Endothelial cell of umbilical vein (primary cell): Measurements from ENCODE around the gene ZAR1. TPM values are rescaled to one million over a fixed set of nuclear protein-coding genes. Genes with fewer than 3 reads are reported as not detected.

Source experiments
- BruUV-seq: library from RNA; stranded (reverse); fragments of 400-500 nt; replicated peaks from 2 replicates; lab custom pipeline; 2021; lab: Mats Ljungman, UMichigan
- CTCF ChIA-PET: fragments of 300-600, 350-600 bp; sonication (Branson Sonifier 250); formaldehyde crosslinking; loops from one replicate; lab custom pipeline; 2021; ENCODE audit warnings: antibody characterized with exemption, inconsistent platforms; lab: Charles Lee
- POLR2A ChIA-PET: fragments of 300-600, 350-600 bp; sonication (Branson Sonifier 250); formaldehyde crosslinking; loops from one replicate; lab custom pipeline; 2021; ENCODE audit warnings: antibody characterized with exemption, inconsistent platforms; lab: Charles Lee
- DNase-seq: peaks from one replicate; pipeline ENCODE4 v3.0.0-alpha.2; 2011; ENCODE audit warnings: low read depth, low spot score
- FAIRE-seq: peaks from 2 replicates; lab custom pipeline; 2011; peaks lifted over from hg19 to GRCh38; lab: Jason Lieb, UNC
- H2AFZ ChIP-seq: 2 replicates; pipeline ENCODE4 v1.6.0; 2012; ENCODE audit warnings: low read depth, low read length, control low read depth, inconsistent platforms
- H3K27ac ChIP-seq: 2 replicates; pipeline ENCODE4 v1.5.1; 2011; ENCODE audit warnings: low read depth, mild to moderate bottlenecking, control low read depth, low read length, moderate library complexity; ENCODE audit not compliant: insufficient read depth
- H3K27me3 ChIP-seq, 2 experiments: 2 replicates each; pipeline versions ENCODE4 v1.6.0 to v1.6.1; 2011; ENCODE audit warnings: low read length in 2 of 2, mixed read lengths in 1 of 2; ENCODE audit not compliant: control insufficient read depth in 2 of 2, insufficient read depth in 2 of 2
- H3K36me3 ChIP-seq, 2 experiments: 2 replicates in 1 of 2; 3 replicates in 1 of 2; pipeline ENCODE4 v1.5.1; 2011; ENCODE audit warnings: low read length in 2 of 2, mild to moderate bottlenecking in 1 of 2, moderate library complexity in 1 of 2; ENCODE audit not compliant: control insufficient read depth in 2 of 2, insufficient read depth in 2 of 2; ENCODE audit errors: extremely low read depth in 1 of 2
- H3K4me1 ChIP-seq: 3 replicates; pipeline ENCODE4 v1.5.1; 2011; ENCODE audit warnings: mild to moderate bottlenecking, low read length; ENCODE audit not compliant: control insufficient read depth, insufficient read depth; ENCODE audit errors: extremely low read depth
- H3K4me2 ChIP-seq: 2 replicates; pipeline ENCODE4 v1.6.1; 2011; ENCODE audit warnings: low read length, control low read depth, mixed read lengths; ENCODE audit not compliant: insufficient read depth
- H3K4me3 ChIP-seq, 3 experiments: fragments of 200-600 bp in 1 of 3; sonication (generic), shearing (Covaris generic) in 1 of 3; replicated peaks in 1 of 3; 2 replicates each; pipeline ENCODE4 v1.5.1; 2011 to 2016; ENCODE audit warnings: control low read depth in 3 of 3, low read length in 3 of 3, mild to moderate bottlenecking in 2 of 3, inconsistent platforms in 1 of 3, low read depth in 1 of 3, moderate library complexity in 1 of 3; ENCODE audit not compliant: insufficient read depth in 1 of 3
- H3K79me2 ChIP-seq: 2 replicates; pipeline ENCODE4 v1.6.0; 2012; ENCODE audit warnings: low read length, inconsistent platforms; ENCODE audit not compliant: control insufficient read depth, insufficient read depth
- H3K9ac ChIP-seq: replicated peaks from 2 replicates; pipeline ENCODE3; 2011; ENCODE audit warnings: low read length, control low read depth; ENCODE audit not compliant: insufficient read depth; ENCODE audit errors: extremely low read depth
- H3K9me1 ChIP-seq: replicated peaks from 3 replicates; pipeline ENCODE4 v1.6.0; 2011; ENCODE audit warnings: mild to moderate bottlenecking, low read length; ENCODE audit not compliant: control insufficient read depth, insufficient read depth; ENCODE audit errors: extremely low read depth
- H3K9me3 ChIP-seq: replicated peaks from 2 replicates; pipeline ENCODE4 v1.5.1; 2012; ENCODE audit warnings: low read length, inconsistent platforms; ENCODE audit not compliant: control insufficient read depth, insufficient read depth
- H4K20me1 ChIP-seq: replicated peaks from 2 replicates; pipeline ENCODE3; 2011; ENCODE audit warnings: mild to moderate bottlenecking, low read length; ENCODE audit not compliant: control insufficient read depth, insufficient read depth; ENCODE audit errors: extremely low read depth
- CTCF ChIP-seq, 2 donors: IDR thresholded peaks; 1 replicate in 1 of 2; 2 replicates in 1 of 2; pipeline ENCODE4 v1.5.1; 2011; ENCODE audit warnings: low read length in 2 of 2, mild to moderate bottlenecking in 2 of 2, moderate library complexity in 2 of 2, control low read depth in 1 of 2, inconsistent platforms in 1 of 2, low read depth in 1 of 2; ENCODE audit not compliant: insufficient read depth in 1 of 2; ENCODE audit errors: extremely low read depth in 1 of 2
- EZH2 ChIP-seq: IDR thresholded peaks from 2 replicates; pipeline ENCODE4 v1.6.1; 2012; ENCODE audit warnings: borderline replicate concordance, low read depth, mild to moderate bottlenecking, moderate library complexity, low read length, inconsistent platforms; ENCODE audit not compliant: severe bottlenecking
- FOS ChIP-seq: IDR thresholded peaks from 2 replicates; pipeline ENCODE4 v1.6.1; 2011; ENCODE audit warnings: mild to moderate bottlenecking, low read length, moderate library complexity, borderline replicate concordance; ENCODE audit not compliant: insufficient read depth
- GATA2 ChIP-seq: IDR thresholded peaks from 2 replicates; pipeline ENCODE4 v1.7.0; 2011; ENCODE audit warnings: low read depth, mild to moderate bottlenecking, moderate library complexity, mixed read lengths, low read length; ENCODE audit not compliant: insufficient read length, insufficient read depth
- JUN ChIP-seq: IDR thresholded peaks from 2 replicates; pipeline ENCODE4 v1.6.1; 2011; ENCODE audit warnings: borderline replicate concordance, low read depth; ENCODE audit not compliant: insufficient read length, insufficient read depth
- MAX ChIP-seq: IDR thresholded peaks from 2 replicates; pipeline ENCODE4 v1.6.1; 2011; ENCODE audit not compliant: insufficient read depth, insufficient read length
- MYC ChIP-seq: IDR thresholded peaks from one replicate; pipeline ENCODE4 v1.6.1; 2011; ENCODE audit warnings: mild to moderate bottlenecking, low read depth, low read length
- POLR2A ChIP-seq: IDR thresholded peaks from 2 replicates; pipeline ENCODE4 v1.6.1; 2012; ENCODE audit warnings: low read depth, mild to moderate bottlenecking, control low read depth, low read length
- POLR2AphosphoS5 ChIP-seq: IDR thresholded peaks from 2 replicates; pipeline ENCODE4 v1.6.1; 2012; ENCODE audit warnings: low read depth, mild to moderate bottlenecking, control low read depth, low read length, moderate library complexity; ENCODE audit not compliant: insufficient read depth
- dilution Hi-C: fragments of 300-500 bp; cut with MboI; formaldehyde crosslinking; loops from one replicate; pipeline ENCODE4 v1.15.0; 2019; ENCODE audit warnings: low sequenced_read_pairs; ENCODE audit not compliant: extremely low pct_ligation_motif_present
- intact Hi-C: fragments of 100-400 bp; cut with micrococcal nuclease; formaldehyde crosslinking; loops from one replicate; pipeline ENCODE4 v1.10.0; 2022
- polyA plus RNA-seq, 4 experiments: library from polyadenylated mRNA; depleted of rRNA in 3 of 4; stranded (reverse) in 3 of 4; unstranded in 1 of 4; fragments of >200 nt; gene quantifications; 2 replicates each; pipeline versions ENCODE4 v1.2.1 to v1.2.3, GENCODE V29; 2011 to 2012; ENCODE audit warnings: missing spikeins in 1 of 4
- total RNA-seq: library from RNA; stranded (reverse); gene quantifications from 2 replicates; pipeline ENCODE4 v1.2.3, GENCODE V29; 2021

Gene ZAR1
- total and polyA plus RNA-seq, 2 donors (not counting 3 experiments of a cell fraction or from before 2014, with no cell fraction given): not detected

GRCh38 chr4:48470137-48470536, 19.9 kb upstream of the ZAR1 start:
- dilution Hi-C loops (no loop called here), intact Hi-C loops (no loop called here)
- TF ChIP-seq JUN: no peak
- no peak for TF ChIP-seq EZH2
- no peak for TF ChIP-seq MYC
- TF ChIP-seq MAX: no peak
- no peak for TF ChIP-seq POLR2A
- no peak for TF ChIP-seq FOS
- no peak for TF ChIP-seq POLR2AphosphoS5
- no peak for TF ChIP-seq GATA2
- no peak for TF ChIP-seq CTCF (IDR thresholded peaks at IDR 0.05; ENCODE audit: extremely low read depth in 1 of 2, insufficient read depth in 1 of 2, low read depth in 1 of 2, low read length in 2 of 2)
- Histone ChIP-seq H3K9me3 (no peaks in the 10 kb centered on the region), H4K20me1 (no peaks in the 10 kb centered on the region), H2AFZ (no peak overlapping the region), H3K79me2 (no peaks in the 10 kb centered on the region), H3K4me2 (no peak overlapping the region), H3K9me1 (no peaks in the 10 kb centered on the region), H3K36me3 (no peaks in the 10 kb centered on the region), H3K27ac (no peak overlapping the region), H3K27me3 (peaks cover 7 to 9% of the 10 kb centered on the region in 2 experiments), H3K4me1 (no peaks in the 10 kb centered on the region), H3K4me3 (no peak overlapping the region), H3K9ac (no peak overlapping the region)
- FAIRE-seq (no peak), DNase-seq (no peak)
- CTCF ChIA-PET: interaction anchor here (1.3 kb wide), 1 partner anchor 23 kb away, joined by 3 read pairs; no protein-coding TSS in a partner anchor
- POLR2A ChIA-PET: no interaction called here
- no TSS peak for BruUV-seq
